HG03432 (cell line): ENCODE results near the gene C19orf33.
"Not testable (repeated sequence)": the region's sequence is repeated elsewhere in the genome, so short reads cannot be mapped to it uniquely, and the experiment has no call there.

Experiments used
- ATAC-seq: cut with Tn5 transposase; IDR thresholded peaks from one replicate; pipeline ENCODE4 v1.9.1; 2021; ENCODE audit warnings: mild to moderate bottlenecking, moderate library complexity; ENCODE audit not compliant: unreplicated experiment

Gene C19orf33

GRCh38 chr19:38303517-38304351 is at the start of gene C19orf33:
Gene C19orf33, plus strand, starts transcription at chr19:38304251. Its CDS starts 11 bp downstream, at chr19:38304262.
- no peak for ATAC-seq

- no peak for ATAC-seq
Measured at GRCh38 chr19:38255383-38256014, 48.6 kb upstream of the C19orf33 start.

DNA sequence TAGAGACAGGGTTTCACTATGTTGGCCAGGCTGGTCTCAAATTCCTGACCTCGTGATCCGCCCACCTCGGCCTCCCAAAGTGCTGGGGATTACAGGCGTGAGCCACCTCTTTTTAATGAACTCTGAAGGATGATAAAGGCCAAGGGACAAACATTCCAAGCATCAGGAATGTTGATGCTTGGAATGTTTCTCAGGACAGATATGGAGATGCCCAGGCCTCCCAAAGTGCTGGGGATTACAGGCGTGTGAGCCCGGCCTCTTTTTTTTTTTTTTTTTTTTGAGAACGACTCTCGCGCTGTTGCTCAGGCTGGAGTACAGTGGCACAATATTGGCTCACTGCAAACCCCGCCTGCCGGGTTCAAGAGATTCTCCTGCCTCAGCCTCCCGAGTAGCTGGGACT is 42.1 kb upstream of the C19orf33 start:
- ATAC-seq = not testable (repeated sequence)

DNA sequence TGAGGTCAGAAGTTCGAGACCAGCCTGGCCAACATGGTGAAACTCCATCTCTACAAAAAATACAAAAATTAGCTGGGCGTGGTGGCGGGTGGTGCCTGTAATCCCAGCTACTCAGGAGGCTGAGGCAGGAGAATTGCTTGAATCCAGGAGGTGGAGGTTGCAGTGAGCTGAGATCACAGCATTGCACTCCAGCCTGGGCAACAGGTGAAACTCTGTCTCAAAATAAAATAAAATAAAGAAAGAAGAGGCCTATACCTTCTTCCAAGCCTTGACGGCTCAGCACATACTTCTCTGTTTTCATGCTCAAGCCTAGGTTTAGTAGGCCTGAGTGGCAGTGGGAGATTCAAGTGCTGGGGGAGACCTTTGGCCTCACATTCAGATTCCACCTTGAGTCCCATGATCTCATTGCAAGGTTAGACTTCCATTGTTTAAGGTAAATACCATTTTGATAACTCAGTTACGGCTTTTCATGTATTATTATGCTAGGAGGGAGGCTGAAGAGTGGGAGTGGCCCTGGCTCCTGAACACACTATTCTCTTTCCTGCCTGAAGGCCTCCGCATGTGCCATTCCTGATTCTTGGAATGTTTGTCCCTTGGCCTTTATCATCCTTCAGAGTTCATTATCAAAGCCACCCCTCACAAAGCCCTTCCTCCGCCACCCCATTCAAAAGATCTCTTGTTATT is 41.3 kb upstream of the C19orf33 start:
- ATAC-seq = no peak

DNA sequence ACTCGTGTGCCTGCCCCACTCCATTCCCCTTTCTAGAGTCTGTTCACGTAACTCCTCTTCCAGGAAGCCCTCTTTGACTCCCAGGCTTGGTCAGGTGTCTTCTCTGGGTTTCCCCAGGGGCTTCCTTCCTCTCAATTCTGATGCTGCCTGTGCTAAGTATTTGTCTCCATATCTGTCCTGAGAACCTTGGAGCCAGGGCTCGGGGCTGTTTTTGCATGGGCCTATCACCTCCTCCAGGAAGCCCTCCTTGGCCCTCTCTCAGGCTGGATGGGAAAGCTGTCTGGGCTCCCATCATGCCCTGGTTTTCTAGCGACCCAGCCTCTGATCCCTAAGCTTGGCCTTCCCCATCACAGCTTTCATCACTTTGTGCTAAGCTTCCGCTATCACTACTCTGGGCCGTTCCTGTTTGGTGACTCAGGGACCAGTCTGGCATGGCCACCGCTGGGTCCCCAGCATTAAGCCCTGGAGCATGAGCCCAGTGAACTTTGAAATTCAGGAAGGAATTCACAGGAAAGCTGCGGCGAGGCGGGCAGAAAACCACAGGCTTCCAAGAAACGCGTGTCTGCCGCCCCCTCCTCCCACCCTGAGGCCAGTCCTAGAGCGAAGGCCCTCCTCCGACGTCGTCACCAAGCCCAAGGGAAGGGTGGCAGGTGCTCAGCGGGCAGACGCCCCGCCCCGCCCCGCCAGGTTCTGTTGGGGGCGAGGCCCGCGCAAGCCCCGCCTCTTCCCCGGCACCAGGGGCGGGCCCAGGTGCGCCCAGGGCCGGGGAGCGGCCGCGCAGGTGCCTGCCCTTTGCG is 40.2 kb upstream of the C19orf33 start:
- ATAC-seq = peak; percentile 51

- ATAC-seq = peak; percentile 34
Measured at GRCh38 chr19:38264486-38265212, 39.4 kb upstream of the C19orf33 start, which contains the start of gene SPINT2. Gene SPINT2, plus strand, starts transcription at chr19:38264573. Its CDS starts 320 bp downstream, at chr19:38264893.

DNA sequence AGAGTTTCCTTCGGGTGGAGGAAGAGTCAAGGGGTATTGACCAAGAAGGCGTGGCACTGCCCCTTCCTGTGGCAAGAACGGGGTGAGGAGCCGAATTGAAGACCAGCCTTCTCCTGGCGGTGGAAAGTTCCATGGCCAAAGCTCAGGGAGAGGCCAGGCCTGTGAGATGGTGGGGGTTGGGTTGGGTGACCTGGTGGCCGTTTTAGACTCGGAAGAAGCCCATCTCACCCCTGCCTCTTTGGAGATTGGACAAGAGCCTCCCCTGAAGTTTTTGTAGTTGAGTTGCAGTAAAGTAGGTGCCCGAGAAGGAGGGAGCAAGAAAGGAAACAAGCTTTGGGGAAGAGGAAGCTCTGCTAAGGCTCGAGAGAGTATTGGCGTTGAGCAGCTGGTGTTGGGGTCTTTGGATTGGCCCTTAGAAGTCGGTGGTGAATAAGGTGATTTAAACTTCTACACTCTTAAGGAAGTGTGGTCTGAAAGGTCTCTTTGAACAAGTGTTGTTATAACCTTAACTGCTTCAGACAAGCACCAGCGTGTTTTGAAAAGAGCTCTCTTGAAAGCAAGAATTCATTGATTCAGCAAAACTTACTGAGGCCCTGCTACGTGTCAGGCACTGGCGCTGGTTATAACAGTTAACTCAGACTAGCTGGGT is 38.7 kb upstream of the C19orf33 start:
- ATAC-seq = no peak

- no peak for ATAC-seq
Measured at GRCh38 chr19:38265921-38266429, 38.1 kb upstream of the C19orf33 start.

DNA sequence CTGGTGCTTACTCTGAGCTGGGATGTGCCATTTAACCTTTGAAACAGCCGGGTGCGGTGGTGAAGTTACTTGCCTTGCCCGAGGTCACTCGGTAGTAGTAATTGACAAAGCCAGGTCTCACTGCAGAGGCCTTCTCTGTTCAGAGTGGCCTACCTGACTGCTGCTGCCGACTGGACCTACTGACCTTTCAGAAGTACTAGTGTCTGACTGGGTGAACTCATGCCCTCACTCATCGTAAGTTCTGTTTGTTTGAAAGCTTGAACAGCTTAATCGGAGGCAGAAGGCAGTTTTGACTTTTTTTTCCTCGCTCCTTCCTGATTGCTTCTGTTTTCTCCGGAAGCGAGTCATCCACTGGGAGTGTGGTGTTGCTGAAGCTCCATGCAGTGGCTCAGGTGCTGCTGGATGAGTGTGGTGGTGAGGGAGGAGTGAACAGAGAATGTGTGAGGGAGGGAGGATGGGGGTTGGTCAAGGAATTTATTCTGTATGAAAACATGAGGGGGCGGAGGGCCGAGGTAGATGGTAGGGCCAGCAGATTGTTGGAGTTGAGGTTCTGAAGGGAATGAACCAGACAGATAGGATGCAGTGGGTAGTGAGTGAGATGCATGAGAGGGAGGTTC is 37.0 kb upstream of the C19orf33 start:
- no peak for ATAC-seq

GRCh38 chr19:38267761-38268483 is 36.1 kb upstream of the C19orf33 start:
- no peak for ATAC-seq

GRCh38 chr19:38268539-38268938 is 35.5 kb upstream of the C19orf33 start:
- no peak for ATAC-seq

GRCh38 chr19:38270587-38271167 is 33.4 kb upstream of the C19orf33 start:
- ATAC-seq = no peak

- ATAC-seq = no peak
Measured at GRCh38 chr19:38273499-38273898, 30.6 kb upstream of the C19orf33 start.

DNA sequence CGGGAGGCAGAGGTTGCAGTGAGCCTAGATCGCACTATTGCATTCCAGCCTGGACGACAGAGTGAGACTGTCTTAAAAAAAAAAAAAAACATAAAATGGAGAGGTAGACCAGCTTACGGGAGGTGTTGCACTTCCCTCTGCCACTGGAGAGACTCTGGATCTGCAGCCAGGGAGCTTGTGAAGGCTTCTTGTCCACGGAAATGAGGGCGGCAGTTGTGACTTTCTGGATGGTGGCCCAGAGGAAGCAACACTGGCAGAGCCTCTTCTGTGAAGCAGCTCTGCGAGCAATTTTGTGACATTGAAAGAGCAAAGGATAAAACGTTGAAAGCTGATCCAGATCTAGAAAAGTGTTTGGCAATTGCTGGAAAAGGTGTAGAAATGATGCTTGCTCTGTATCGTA is 29.3 kb upstream of the C19orf33 start:
- no peak for ATAC-seq

DNA sequence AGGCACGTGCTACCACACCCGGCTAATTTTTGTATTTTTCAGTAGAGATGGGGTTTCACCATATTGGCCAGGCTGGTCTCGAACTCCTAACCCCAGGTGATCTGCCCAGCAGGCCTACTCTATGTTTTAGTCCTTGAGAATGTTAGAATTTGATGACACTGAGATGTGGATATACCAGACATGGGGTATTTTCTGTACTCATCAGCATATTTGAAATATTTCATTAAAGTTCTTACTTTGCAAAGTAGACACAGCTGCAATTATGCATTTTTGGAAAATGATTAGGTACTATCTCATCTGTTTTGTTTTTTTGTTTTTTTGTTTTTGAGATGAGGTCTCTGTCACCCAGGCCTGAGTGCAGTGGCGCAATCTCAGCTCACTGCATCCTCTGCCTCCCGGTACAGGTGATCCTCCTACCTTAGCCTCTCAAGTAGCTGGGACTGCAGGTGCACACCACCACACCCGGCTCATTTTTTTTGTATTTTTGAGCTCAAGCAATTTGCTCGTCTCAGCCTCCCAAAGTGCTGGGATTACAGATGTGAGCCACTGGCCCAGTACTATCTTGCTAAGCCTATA is 27.0 kb upstream of the C19orf33 start:
- ATAC-seq = no peak

GRCh38 chr19:38277549-38277948 is 26.5 kb upstream of the C19orf33 start:
- no peak for ATAC-seq

DNA sequence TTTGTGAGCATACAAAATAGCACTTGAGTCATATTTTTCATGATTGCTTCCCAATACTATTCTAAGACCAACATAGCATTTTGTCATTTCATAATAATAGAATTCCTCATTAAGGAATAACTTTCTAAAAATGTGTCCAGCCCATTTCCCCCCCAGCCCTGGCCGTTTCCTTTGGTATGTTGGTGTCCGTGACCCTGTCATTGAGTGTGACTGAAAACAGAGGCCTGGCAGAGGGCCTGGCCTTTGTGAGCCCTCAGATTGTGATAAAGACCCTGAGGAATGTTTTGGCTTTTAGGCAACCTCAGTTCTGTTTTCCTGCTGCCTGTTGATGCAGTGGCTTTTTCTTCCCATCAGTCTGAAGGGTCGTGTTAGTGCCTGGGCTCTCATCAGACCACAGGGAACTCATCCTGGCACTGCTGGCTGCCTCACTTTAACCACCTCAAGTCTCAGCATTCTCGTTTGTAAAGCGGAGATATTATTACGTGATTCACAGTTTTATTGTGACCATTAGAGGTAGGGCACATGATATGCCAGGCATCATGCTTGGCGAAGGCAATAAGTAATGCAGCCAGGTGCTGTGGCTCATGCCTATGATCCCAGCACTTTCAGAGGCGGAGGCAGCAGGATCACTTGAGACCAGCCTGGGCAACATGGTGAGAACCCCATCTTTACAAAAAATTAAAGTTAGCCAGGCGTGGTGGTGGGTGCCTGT is 25.9 kb upstream of the C19orf33 start:
- ATAC-seq = no peak
